SK-N-SH treated with all-trans-retinoic acid at 6 μM for 48 hours (cell line): Measurements from ENCODE around the gene LTBP2.

Experiments used
- ARNTL ChIP-seq: fragments of 450-650 bp; formaldehyde crosslinking; IDR thresholded peaks from 2 replicates; pipeline ENCODE4 v1.5.0; 2020; ENCODE audit warnings: low read depth, mild to moderate bottlenecking, moderate library complexity, borderline replicate concordance
- PPARA ChIP-seq: fragments of 250-450 bp; sonication (Bioruptor Pico); IDR thresholded peaks from 2 replicates; pipeline ENCODE4 v1.5.0; 2020; ENCODE audit warnings: mild to moderate bottlenecking, borderline replicate concordance
- SNAI2 ChIP-seq: fragments of 250-450 bp; sonication (Bioruptor Pico); IDR thresholded peaks from 2 replicates; pipeline ENCODE4 v1.5.0; 2020; ENCODE audit warnings: mild to moderate bottlenecking, moderate library complexity
- ZFP3 ChIP-seq: fragments of 250-450 bp; sonication (Bioruptor Pico); IDR thresholded peaks from 2 replicates; pipeline ENCODE4 v1.5.0; 2020; ENCODE audit warnings: mild to moderate bottlenecking, moderate library complexity

GRCh38 chr14:74549588-74549987, 62.4 kb downstream of the LTBP2 start:
- TF ChIP-seq ARNTL (CRISPR knock-in tag), result no peak
- no peak for TF ChIP-seq SNAI2
- TF ChIP-seq PPARA, result no peak
- TF ChIP-seq ZFP3 (CRISPR knock-in tag), result no peak
